AG04450 (cell line): ENCODE data around the gene HOXB2. TPM values are rescaled to one million over a fixed set of nuclear protein-coding genes. Genes with fewer than 3 reads are reported as not detected.

Source experiments
- CTCF ChIA-PET: fragments of 300-600, 350-600 bp; formaldehyde crosslinking; extraction: SDS; loops from one replicate; lab custom pipeline; 2022; ENCODE audit warnings: antibody characterized with exemption, inconsistent platforms; lab: Charles Lee
- POLR2A ChIA-PET: fragments of 350-600 bp; formaldehyde crosslinking; extraction: SDS; loops from one replicate; lab custom pipeline; 2021; ENCODE audit warnings: antibody characterized with exemption, inconsistent platforms; lab: Yijun Ruan, JAX
- DNase-seq: peaks from one replicate; pipeline ENCODE4 v3.0.0-alpha.2; 2011; ENCODE audit warnings: low read depth, low spot score
- H3K27ac ChIP-seq: one replicate; pipeline ENCODE4 v1.5.1; 2012; ENCODE audit warnings: low read depth, low read length, control low read depth
- H3K27me3 ChIP-seq: one replicate; pipeline ENCODE4 v1.6.0; 2012; ENCODE audit warnings: low read length; ENCODE audit not compliant: control insufficient read depth, insufficient read depth
- H3K4me3 ChIP-seq: 2 replicates; pipeline ENCODE4 v1.5.1; 2011; ENCODE audit warnings: mild to moderate bottlenecking, low read depth, low read length, control low read depth
- H3K9me3 ChIP-seq: 2 replicates; pipeline ENCODE4 v1.5.1; 2012; ENCODE audit warnings: low read length; ENCODE audit not compliant: control insufficient read depth, insufficient read depth
- polyA plus RNA-seq: library from polyadenylated mRNA; depleted of rRNA; stranded (reverse); fragments of >200 nt; gene quantifications from 2 replicates; pipeline ENCODE4 v1.2.3, GENCODE V29; 2011
- TF ChIP-seq, protein P1 (sequence below): IDR thresholded peaks from 2 replicates; pipeline ENCODE4 v1.5.1; 2011; ENCODE audit warnings: low read depth, low read length, control low read depth, inconsistent platforms

HOXB2 gene
- polyA plus RNA-seq, 1 experiment: 16.3 TPM

DNA sequence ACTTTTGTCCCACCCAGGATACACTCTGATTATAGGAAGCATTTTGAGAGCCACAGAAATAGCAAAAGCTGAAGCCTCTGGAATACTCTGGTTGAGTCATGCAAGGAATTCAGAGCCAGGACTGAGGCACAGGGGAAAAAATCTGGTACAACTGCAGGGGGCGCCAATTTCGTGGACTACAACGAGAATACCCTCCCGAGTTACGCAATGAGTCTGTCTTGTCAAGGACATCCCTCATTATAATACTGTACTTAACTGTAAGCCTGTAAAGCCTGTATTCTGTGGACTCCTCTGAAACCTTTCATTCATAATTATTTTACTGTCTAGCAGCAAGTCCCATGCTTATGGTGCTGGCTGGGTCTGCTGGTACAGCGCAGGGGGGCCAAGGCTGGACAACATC, 21.9 kb downstream of the HOXB2 start:
- CTCF ChIA-PET: interaction anchor here (1.5 to 1.8 kb wide), 3 partner anchors 18 to 22 kb away, joined by 4 to 12 read pairs (median 8); no protein-coding TSS in a partner anchor
- POLR2A ChIA-PET: interaction anchor here (0.8 to 1.9 kb wide), 2 partner anchors 19 to 50 kb away, joined by 4 to 5 read pairs; no protein-coding TSS in a partner anchor
- Histone ChIP-seq H3K9me3 (peaks cover 4% of the 10 kb centered on the region; the same call in 1 of the 2 replicates), H3K27ac (no peak overlapping the region), H3K4me3 (no peak overlapping the region), H3K27me3 (no peaks in the 10 kb centered on the region)
- DNase-seq: no peak
- TF ChIP-seq, protein P1, sequence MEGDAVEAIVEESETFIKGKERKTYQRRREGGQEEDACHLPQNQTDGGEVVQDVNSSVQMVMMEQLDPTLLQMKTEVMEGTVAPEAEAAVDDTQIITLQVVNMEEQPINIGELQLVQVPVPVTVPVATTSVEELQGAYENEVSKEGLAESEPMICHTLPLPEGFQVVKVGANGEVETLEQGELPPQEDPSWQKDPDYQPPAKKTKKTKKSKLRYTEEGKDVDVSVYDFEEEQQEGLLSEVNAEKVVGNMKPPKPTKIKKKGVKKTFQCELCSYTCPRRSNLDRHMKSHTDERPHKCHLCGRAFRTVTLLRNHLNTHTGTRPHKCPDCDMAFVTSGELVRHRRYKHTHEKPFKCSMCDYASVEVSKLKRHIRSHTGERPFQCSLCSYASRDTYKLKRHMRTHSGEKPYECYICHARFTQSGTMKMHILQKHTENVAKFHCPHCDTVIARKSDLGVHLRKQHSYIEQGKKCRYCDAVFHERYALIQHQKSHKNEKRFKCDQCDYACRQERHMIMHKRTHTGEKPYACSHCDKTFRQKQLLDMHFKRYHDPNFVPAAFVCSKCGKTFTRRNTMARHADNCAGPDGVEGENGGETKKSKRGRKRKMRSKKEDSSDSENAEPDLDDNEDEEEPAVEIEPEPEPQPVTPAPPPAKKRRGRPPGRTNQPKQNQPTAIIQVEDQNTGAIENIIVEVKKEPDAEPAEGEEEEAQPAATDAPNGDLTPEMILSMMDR: peak; percentile 55

DNA sequence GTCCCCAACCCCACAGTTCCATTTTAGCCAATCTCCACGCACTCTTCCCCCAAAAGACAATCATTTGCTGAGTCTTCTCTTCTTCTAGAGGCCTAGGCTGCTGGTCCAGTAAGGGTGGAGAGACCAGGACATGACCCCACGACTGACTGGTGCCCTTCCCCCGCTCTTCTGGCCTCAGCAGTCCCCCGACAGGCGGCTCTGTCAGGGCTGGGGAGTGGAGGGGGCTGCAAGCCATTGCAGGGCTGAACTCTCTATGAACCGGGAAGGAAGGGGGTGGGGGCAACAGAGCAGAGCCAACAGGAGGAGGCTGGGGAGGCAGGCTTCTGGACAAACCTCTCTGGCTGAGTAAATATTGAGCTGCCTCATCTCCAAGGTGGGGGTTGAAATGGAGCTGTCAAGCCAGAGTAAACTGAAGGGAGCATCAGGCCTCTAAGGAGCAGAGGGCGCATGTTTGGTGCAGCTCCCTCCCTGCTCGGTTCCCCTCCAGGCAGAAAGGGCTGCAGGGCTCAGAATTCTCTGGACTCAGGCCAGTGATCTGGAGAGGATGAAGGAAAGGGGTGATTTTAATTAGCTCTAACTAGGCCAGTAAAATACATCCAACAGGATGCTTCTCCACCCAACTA, 22.8 kb downstream of the HOXB2 start:
- ChIA-PET CTCF (interaction anchor here (0.7 to 1.8 kb wide), 5 partner anchors 18 to 110 kb away, joined by 3 to 12 read pairs (median 4); no protein-coding TSS in a partner anchor), POLR2A (interaction anchor here (0.8 to 1.9 kb wide), 3 partner anchors 18 to 50 kb away, joined by 3 to 5 read pairs (median 4); no protein-coding TSS in a partner anchor)
- no peak for DNase-seq

DNA sequence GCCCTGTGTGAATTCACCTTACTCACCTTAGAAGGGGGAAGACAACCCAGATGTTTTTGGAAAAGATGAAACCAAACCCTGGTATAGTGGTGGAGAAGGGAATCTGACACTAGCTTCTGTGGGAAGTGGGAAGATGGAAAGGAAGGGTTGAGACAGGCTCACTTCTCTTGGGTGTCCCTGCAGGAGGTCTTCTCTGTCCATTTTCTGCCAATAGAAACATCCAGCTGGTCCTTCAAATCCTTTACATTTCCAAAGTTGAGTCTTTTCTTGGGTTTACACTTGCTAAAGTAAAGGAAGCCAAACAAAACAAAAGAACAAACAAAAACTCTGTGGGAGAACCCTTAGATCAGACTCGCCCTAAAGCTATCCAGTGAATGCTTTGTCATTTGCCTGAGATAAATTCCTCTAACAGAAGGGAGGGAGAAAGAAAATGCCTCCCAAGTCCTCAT, 24.3 kb downstream of the HOXB2 start:
- ChIA-PET POLR2A (interaction anchor here (1.0 to 1.6 kb wide), 2 partner anchors 17 to 21 kb away, joined by 4 read pairs; no protein-coding TSS in a partner anchor), CTCF (interaction anchor here (0.6 to 0.8 kb wide), 2 partner anchors 9 to 390 kb away, joined by 3 to 9 read pairs; no protein-coding TSS in a partner anchor)
- H3K27me3 ChIP-seq: peaks cover 2% of the 10 kb centered on the region
- no peak overlapping the region for H3K27ac ChIP-seq
- no peaks in the 10 kb centered on the region for H3K9me3 ChIP-seq
- DNase-seq: no peak
- H3K4me3 ChIP-seq: no peak overlapping the region
- TF ChIP-seq, protein P1: no peak

More for the DNA sequence above, 22.8 kb downstream of the HOXB2 start:
- TF ChIP-seq, protein P1: no peak
- Histone ChIP-seq H3K9me3 (no peaks in the 10 kb centered on the region; the same call in 1 of the 2 replicates), H3K27me3 (peaks cover 2% of the 10 kb centered on the region), H3K4me3 (no peak overlapping the region), H3K27ac (no peak overlapping the region)

DNA sequence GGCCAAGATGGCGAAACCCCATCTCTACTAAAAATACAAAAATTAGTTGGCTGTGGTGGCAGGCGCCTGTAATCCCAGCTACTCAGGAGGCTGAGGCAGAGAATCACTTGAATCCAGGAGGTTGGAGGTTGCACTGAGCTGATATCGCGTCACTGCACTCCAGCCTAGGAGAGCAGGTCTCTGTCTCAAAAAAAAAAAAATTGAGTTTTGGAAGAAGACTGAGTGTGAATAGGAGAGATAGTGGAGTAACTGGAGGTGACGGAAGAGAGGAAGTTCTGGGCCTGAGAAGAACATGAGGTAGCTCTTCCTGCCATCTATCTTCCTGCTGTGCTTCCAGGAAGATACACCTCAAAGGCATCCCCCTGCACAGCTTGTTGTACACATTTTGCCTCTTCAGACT, 25.5 kb downstream of the HOXB2 start:
- no peak overlapping the region for H3K4me3 ChIP-seq
- no peak overlapping the region for H3K27ac ChIP-seq
- TF ChIP-seq, protein P1: no peak
- ChIA-PET CTCF (interaction anchor here (1.7 kb wide), 1 partner anchor 15 kb away, joined by 5 read pairs; no protein-coding TSS in a partner anchor), POLR2A (interaction anchor here (0.7 kb wide), 2 partner anchors 16 to 22 kb away, joined by 3 to 4 read pairs; no protein-coding TSS in a partner anchor)
- H3K9me3 ChIP-seq: no peaks in the 10 kb centered on the region
- H3K27me3 ChIP-seq: peaks cover 2% of the 10 kb centered on the region
- DNase-seq: no peak

DNA sequence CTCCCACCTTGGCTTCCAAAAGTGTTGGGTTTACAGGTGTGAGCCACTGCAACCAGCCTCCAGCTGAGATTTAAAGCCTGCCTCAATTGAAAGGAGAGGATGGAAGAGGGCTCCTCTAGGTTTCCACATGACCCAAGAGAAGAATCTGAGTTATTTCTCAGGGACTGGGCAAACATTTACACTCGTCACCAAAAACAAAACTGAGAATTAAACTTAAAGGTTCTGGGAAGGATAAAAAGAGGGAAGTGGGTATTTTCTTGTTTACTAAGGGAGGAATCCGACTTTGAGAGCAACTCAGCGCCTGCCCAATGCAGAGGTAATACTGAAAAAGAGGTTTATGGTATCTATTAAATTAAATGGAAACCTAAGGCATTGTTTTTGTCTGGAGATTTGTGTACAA, 27.4 kb downstream of the HOXB2 start:
- CTCF ChIA-PET: no interaction called here
- no peak for DNase-seq
- Histone ChIP-seq H3K27ac (no peak overlapping the region), H3K9me3 (no peaks in the 10 kb centered on the region), H3K27me3 (peaks cover 2% of the 10 kb centered on the region), H3K4me3 (no peak overlapping the region)
- TF ChIP-seq, protein P1: no peak
- POLR2A ChIA-PET: no interaction called here
